ENCODE data around the gene ZNF804B.
"Not testable (repeated sequence)": the region's sequence is repeated elsewhere in the genome, so short reads cannot be mapped to it uniquely, and the experiment has no call there.

The ZNF804B gene

DNA sequence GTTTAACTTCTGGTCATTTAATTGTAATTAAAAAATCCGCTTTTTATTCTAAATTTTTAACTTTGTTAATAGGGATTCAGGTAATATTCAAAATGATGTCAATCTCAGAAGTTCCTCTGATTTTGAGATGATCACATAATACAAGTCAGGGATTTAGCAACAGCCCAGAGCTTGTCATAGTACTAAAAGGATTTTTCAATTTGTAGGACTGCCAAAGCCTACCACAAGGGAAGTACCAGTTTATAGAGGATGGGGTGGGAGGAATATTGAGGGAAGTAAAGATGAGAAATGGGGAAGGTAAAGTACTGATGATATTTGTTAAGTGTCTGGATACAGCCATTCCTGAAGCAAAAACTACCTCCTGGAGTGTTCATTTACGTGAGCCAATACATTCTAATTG is 314.3 kb downstream of the ZNF804B start:
- in situ Hi-C loops (cut with MboI; ENCODE audit: low sequenced_read_pairs), result no loop called here

DNA sequence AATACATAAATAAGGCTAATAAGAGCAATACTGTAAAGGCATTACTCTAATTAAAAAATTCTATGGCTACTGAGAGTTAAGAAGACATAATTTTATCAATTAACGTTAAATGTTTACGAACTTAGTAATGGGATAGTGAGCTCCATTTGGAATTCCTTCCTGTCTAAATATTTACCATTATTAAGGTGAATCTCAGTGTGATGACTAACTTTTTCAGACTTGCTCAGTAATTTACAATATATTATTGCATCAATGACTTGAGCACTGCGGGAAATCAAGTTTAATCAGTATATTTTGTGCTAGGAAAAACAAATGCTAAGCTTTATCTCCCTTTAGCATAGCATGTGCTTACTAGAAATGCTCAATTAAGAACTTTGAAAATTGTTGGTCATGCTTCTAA is 318.5 kb downstream of the ZNF804B start:
- in situ Hi-C loops (cut with MboI; ENCODE audit: low sequenced_read_pairs), result no loop called here

GRCh38 chr7:89085580-89085979 is 326.1 kb downstream of the ZNF804B start:
- in situ Hi-C loops (cut with MboI; ENCODE audit: low sequenced_read_pairs), result no loop called here

GRCh38 chr7:89091550-89091949 is 332.1 kb downstream of the ZNF804B start:
- in situ Hi-C loops (cut with MboI; ENCODE audit: low sequenced_read_pairs), result no loop called here

- in situ Hi-C loops (cut with MboI; ENCODE audit: low sequenced_read_pairs), result no loop called here
Observed at GRCh38 chr7:89094269-89094668, 334.8 kb downstream of the ZNF804B start.

GRCh38 chr7:89103564-89103963 is 344.1 kb downstream of the ZNF804B start:
- in situ Hi-C loops (cut with MboI; ENCODE audit: low sequenced_read_pairs), result no loop called here

DNA sequence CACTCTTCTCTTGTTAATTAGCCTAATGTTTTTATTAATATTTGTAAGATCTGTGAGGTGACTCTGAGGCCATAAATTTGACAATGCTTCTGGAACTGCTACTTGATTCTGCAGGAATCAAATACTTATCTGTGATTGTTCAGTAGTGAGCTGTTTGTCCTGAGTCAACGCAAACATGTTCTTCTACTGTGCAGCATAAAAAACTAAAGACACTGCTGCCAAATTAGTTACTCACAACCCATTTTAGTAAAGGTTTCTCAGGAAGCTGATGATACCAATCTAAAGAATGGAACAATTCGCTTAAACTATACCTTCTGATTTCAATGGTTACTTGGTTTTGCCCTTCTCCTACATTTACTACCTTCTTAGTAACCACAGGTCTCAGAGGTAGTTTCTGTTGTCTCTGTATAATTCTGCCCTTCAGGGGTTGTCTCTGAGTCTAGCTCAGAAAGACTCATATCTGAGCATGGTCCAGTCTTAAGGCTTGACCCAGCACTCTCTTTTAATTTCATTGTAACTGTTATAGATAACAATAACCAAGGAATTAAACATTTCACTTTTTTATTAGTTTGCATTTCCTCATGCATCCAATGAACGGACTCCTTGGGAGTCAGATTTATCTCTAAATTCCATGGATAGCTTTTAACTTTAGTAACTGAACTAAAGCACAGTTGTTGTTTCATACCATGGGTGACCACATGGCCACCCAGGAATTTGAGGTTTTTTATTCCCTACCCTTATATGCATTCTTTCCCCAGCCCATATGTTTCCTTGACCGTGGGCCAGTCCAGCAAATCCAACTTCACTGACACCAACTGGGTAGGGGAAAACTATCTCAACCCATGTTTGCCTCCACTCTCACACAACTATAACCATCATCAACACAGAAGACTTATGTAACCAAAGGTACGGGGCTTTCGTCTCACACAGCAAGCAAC is 345.5 kb downstream of the ZNF804B start:
- in situ Hi-C loops (cut with MboI; ENCODE audit: low sequenced_read_pairs), result no loop called here

- in situ Hi-C loops (cut with MboI; ENCODE audit: low sequenced_read_pairs), result no loop called here
Observed at GRCh38 chr7:89123871-89124270, 364.4 kb downstream of the ZNF804B start.

DNA sequence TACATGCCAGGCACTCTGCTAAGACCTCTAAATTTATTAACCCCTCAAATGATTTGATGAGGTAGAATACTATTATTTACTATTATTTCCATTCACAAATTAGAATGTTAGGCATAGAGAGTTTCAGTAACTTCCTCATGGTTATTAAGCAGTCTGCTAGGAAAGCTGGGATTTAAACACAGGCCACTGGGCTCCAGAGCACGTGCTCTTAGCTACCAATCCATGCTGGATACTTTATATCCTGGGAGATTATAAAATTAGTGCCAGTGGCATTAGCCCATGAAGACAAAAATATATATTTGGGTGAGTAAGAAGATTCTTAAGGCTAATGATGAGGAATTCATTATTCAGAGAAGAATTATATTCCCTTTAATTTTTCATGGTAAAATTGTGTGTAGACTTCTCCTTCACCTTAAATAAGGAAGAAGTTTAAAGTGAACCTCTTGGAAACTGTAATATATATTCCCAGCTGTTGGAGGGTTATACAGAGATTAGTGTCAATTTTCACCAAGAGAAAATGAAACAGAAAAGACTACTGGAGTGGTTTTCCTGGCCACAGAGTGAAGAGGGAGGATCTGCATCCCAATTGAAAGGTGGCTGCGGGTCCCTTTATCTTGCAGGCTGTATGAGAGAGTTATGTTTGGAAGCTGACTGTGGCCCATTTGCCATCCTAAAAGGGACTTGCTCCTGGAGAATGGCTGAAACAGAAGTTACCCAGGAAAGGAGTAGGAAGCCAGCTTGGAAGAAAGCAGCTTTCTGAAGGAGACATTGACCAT is 370.3 kb downstream of the ZNF804B start:
- in situ Hi-C loops (cut with MboI; ENCODE audit: low sequenced_read_pairs), result no loop called here

GRCh38 chr7:89133357-89133756 is 373.9 kb downstream of the ZNF804B start:
- in situ Hi-C loops (cut with MboI; ENCODE audit: low sequenced_read_pairs), result no loop called here

GRCh38 chr7:89133819-89134218 is 374.3 kb downstream of the ZNF804B start:
- in situ Hi-C loops (cut with MboI; ENCODE audit: low sequenced_read_pairs), result no loop called here

GRCh38 chr7:89145801-89146200 is 386.3 kb downstream of the ZNF804B start:
- in situ Hi-C loops (cut with MboI; ENCODE audit: low sequenced_read_pairs), result no loop called here

DNA sequence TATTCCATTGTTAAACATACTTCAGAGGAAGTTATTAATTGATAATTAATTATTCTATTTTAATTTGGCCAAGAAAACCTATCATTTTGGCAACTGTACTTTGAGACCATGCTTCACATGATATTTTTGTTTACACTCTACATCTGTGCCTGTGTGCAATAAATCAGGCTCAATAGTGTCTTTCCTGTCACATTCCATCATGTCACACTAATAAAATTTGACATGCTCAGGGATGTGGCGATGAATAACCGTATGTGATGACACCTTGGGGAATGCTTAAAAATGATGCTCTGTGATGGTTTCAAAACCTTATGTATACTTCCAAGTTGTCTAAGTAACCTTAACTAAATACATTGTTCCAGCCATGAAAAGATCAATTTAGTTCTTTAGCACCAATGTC is 400.6 kb downstream of the ZNF804B start:
- in situ Hi-C loops (cut with MboI; ENCODE audit: low sequenced_read_pairs), result no loop called here

GRCh38 chr7:89165421-89165820 is 405.9 kb downstream of the ZNF804B start:
- in situ Hi-C loops (cut with MboI; ENCODE audit: low sequenced_read_pairs), result no loop called here

DNA sequence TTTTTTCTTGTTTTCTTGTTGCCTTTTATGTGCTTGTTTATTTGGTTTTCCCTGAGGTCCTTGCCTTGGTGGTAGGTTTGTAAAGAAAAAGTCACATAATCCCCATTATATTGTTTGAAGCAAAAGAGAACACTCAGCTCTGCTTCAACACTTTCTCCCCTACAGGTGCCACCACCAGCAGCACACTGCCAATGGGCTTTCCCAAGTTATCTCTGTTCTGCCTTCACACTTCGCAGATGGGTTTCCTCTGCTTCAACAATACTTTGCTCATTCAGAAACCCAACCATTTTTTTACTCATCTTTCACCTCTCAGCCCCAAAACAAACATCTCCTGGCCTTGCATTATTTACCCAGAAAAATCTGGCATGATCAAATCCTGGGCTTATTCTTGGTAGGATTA is 411.1 kb downstream of the ZNF804B start:
- in situ Hi-C loops (cut with MboI; ENCODE audit: low sequenced_read_pairs), result no loop called here

GRCh38 chr7:89182116-89182515 is 422.6 kb downstream of the ZNF804B start:
- in situ Hi-C loops (cut with MboI; ENCODE audit: low sequenced_read_pairs), result no loop called here

DNA sequence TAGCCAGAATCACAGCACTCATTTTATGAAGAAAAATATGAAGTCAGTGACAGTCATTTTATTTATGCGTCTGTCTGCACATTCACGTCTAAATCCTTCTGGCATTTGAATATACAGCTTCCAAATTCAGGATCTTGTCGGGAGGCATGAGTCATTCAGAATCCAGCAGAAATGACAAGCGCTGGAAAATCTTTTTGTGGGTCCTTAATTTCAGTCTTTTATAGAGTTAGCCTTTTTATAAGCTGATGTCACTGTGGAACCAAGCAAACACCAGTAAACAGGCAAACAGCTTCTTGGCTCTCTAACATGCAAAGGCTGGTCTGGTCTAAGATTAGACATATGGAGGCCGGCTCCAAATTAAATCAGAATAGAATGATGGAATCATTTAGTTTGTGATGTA is 424.2 kb downstream of the ZNF804B start:
- in situ Hi-C loops (cut with MboI; ENCODE audit: low sequenced_read_pairs), result no loop called here

DNA sequence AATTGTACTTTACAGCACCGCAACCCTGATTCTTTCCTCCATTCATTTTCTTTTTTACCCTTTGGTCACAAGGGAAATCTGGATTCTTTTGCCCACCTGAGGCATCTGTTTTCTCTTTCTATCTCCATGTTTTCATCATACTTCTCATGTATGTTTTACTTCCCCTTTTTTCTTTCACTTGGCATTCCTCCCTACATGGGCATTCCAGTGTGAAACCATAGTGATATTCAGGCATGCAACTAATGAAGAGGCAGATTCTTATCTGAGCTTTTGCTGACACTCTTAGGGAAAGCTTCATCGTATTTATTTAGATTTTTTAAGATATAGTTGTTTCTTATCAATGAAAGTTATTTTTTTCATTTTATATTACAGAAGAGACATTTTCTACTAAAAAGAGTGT is 441.3 kb downstream of the ZNF804B start:
- in situ Hi-C loops (cut with MboI; ENCODE audit: low sequenced_read_pairs), result no loop called here

GRCh38 chr7:89223900-89224395 is 464.4 kb downstream of the ZNF804B start:
- in situ Hi-C loops (cut with MboI; ENCODE audit: low sequenced_read_pairs), result no loop called here

GRCh38 chr7:89228688-89229171 is 469.2 kb downstream of the ZNF804B start:
- in situ Hi-C loops (cut with MboI; ENCODE audit: low sequenced_read_pairs), result not testable (repeated sequence)

DNA sequence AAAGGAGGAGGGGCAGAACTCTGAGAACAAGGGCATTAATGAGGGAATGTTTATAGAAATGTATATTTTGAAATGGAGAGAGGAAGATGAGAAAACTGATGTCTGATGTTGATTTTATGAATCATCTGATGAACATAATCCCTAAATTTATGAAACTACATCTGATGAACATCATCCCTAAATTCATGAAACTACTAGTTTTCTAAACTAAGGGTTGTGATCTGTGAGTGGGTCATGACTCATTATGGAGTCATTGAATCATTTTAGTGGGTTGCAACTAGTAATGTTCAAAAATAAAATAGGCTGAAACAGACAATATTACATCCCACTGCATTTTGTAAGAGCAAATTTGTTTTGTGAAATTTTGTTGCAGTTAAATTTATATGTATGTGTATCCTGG is 478.7 kb downstream of the ZNF804B start:
- in situ Hi-C loops (cut with MboI; ENCODE audit: low sequenced_read_pairs), result no loop called here

- in situ Hi-C loops (cut with MboI; ENCODE audit: low sequenced_read_pairs), result no loop called here
Observed at GRCh38 chr7:89246196-89246595, 486.7 kb downstream of the ZNF804B start.

Measured in HL-60/S4 treated with phorbol 12-myristate 13-acetate at 8.2 ng/mL for 4 days and 3 days (cell line).